NCI-H1694 (cell line): ENCODE data around the gene CACNA1G.
A peak's percentile ranks its signal among the peaks of the same experiment; 100 is the strongest.

Experiments used
- DNase-seq: peaks from one replicate; lab custom pipeline; 2025; lab: John Stamatoyannopoulos, UW

CACNA1G gene

DNA sequence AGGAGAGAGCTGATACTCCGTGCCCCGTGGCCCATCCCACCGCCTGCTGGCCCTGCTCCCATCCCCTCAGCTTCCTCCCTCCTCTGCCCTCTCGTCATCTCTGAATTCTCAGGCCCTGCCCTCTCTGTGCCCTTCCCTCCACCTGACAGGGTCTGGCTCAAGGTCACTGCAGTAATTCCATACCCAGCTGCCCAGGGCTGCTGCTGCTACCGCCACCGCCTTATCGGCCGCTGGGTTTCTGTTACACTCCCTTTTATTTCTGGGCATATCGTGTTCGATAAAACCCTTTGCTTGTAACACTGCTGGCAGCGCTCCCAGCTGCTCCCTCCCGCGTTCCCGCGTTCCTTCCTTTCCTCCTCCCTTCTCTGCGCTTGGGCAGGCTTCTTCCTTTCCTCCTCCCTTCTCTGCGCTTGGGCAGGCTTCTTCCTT is 26.8 kb upstream of the CACNA1G start:
- no peak for DNase-seq

DNA sequence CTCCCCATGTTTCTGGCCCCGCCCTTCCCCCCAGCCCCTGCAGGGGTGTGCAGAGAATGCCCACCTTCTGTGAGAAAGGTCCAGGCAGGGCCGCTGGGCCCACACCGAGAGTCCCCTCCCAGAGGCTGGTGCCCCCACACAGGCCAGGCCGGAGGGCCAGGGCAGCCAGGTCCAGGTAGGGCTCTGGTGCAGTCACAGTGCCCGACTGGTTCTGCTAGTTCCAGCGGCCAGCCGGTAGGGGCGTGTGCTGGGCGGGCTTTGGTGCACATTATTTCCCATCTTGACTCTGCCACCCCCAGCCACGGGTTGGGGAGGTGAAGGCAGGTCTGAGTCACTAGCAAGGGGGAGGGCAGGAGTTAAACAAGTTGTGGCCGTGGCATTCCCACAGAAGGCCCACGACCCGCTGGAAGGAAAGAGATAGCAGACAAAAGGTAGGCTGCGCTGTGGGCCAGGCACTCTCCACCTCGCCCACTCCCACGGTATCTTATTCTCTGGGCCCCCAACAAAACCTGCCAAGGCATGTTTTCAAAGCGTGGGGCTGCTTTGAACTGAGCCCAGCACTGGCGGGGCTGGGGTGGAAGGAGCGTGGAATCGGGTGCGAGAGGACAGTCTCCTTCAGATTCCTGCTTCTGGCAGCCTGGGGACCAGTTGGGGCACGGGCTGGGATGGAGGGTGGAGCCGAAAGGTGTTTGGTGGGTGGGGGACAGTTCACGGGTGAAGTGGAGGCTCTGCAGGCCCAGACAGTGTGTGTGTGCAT is 26.1 kb upstream of the CACNA1G start:
- DNase-seq: no peak

DNA sequence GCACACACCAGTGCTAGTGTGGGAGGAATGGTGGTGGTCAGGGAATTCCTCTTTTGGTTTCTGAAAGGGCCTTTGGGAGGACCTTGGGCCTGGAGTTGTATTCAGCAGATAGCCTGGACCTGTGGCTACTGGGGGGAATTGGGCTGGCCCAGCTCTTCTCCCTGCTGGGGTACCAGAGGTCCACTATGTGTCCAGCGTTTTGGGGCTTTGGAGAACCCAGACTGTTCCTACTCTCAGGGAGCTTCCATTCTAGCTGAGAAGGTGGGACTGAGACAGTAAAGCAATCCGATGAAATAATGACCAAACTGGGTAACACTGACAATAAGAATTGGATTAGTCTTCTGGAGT is 25.6 kb upstream of the CACNA1G start:
- no peak for DNase-seq

DNA sequence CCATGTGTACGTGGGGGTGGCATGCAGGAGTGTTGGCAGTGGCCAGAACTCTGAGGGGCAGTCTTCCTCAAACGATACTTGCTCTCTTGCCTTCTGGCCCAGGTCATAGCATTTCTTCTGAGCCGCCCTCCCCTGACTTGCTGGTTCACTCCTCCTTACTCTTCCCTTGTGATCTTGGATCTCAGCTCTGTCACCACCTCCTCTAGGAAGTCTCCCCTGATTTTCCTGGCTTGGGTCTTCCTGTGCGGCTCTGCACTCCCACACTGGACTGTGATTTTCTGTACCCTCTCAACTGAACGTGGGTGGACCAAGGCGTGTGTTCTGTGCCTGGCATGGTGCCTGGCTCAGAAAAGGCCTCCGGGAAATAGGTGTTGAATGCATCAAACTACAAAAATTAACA is 25.1 kb upstream of the CACNA1G start:
- DNase-seq: no peak

DNA sequence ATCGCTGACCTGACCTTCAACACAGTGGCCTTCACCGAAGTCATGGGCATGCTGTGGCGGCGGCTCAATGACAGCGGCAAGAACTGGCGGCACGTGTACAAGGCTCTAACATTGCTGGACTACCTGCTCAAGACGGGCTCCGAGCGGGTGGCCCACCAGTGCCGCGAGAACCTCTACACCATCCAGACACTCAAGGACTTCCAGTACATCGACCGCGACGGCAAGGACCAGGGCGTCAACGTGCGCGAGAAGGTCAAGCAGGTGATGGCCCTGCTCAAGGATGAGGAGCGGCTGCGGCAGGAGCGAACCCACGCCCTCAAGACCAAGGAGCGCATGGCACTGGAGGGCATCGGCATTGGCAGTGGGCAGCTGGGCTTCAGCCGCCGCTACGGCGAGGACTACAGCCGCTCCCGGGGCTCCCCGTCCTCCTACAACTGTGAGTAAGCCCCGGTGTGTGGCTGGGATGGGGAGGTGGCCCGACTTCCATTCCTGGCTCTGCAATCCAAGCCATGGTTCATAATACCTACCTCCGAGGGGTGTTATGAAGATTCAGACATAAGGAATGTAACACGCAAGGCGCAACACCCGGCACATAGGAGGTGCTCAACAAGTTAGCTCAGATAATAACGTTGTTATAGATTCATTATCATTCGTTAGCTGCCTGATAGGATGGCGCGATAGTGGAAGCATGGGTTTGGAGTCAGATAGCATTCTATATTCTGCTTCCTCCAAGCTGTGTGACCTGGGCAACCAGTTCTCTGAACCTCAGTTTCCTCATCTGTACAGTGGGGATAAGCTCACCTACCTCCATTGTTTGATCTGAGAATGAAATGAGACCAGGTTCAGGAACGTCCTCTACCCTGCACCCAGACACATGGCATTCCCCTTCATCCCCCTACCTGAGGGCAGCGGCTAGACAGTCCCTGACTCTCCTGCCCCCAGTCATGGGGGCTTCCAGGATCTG is 23.6 kb upstream of the CACNA1G start:
- DNase-seq: no peak

DNA sequence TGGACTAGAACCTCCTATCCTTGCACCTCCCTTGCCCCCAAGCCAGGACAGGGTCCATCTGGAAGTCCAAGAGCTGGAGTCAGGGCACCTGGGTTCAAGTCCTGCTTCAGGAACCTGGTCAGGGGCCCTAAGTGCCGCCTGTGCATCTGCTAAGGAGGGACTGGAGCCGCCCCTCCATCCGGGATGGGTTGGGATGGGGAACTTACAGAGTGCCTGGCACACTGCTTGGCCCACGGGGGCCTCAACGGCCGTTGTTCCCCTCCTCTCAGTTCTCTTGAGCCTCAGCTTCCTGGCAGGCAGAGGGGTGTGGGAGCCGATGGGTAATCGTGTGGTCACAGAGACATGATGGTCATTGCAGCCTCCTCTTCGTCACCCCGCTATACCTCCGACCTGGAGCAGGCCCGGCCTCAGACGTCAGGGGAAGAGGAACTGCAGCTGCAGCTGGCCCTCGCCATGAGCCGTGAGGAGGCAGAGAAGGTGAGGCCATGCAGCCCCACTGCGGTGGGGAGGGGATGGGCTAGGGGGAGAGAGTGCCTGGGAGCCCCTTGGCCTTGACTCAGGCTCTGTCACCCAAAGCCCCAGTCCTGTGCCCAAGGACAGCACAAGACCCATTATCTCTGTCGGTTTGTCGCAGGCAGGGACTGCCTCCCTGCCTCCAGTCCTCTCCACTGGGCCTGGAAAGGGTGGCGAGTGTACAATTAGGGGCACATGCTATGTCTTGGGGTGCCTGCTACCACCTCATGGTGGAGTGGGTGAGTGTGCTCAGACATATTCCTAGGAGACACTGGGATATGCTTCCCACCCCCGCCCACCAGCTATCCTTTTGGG is 22.6 kb upstream of the CACNA1G start:
- no peak for DNase-seq

DNA sequence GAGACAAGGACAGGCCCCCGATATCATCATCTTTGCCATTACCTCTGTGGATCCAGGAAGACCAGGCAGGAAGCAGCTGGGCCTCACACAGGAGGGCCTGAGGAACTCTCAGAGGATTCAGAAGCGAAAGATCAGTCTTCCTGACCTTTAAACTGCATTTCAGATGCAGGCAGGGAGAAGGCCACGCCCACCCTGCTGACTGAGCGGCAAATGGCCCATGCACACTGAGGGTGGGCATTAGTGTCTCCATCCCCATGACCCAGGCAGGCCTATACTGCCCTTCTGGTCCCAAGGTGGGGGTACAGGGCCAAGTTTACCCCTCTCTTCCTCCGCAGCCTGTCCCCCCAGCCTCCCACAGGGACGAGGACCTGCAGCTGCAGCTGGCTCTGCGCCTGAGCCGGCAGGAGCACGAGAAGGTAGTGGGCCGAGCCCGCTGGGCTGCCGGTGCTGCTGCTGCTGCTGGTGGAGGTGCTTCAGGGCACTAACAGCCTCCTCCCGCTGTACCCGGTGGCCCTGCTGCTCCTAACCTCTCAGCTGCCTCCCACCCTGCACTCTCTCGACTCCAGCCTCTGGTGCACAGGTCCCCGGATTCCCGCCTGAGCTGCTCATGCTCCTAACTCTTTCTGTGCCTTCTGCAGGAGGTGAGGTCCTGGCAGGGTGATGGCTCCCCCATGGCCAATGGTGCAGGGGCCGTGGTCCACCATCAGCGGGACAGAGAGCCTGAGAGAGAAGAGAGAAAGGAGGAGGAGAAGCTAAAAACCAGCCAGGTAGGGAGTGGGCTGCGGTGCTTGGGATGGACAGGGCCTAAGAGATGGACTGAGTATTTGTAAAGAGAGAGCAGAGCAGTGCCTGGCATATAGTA is 21.7 kb upstream of the CACNA1G start:
- no peak for DNase-seq

DNA sequence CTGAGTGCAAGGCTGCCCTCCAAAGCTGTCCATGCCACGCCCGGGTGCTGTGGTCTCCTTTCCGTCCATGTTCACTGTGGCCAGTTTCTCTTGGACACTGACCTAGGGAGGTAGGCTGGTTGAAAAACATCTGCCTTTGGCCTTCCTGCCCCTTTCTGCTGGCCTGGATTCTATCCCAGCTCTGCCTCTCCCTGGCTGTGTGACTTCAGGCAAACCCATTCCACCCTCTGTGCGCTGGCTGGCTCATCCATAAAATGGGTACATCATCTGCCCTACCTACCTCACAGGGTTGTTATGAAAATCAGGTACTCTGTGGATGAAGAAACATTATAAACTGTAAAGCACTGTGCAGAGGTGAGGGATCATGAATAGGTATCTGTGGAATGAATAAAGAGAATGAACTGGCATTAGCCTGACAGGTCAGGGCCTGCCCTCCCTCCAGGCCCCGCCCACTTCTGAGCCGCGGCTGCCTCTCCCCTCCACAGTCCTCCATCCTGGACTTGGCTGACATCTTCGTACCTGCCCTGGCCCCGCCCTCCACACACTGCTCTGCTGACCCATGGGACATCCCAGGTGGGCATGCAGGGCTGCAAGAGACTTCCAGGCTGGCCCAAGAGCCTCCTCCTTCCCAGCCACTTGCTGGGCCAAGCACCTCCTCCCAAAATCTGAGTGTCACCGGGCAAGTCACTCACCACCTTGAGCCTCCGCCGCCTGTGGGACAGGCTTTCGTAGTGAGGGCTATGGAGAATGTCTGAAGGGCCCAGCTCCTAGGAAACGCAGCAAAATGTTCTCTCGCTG is 20.6 kb upstream of the CACNA1G start:
- no peak for DNase-seq

DNA sequence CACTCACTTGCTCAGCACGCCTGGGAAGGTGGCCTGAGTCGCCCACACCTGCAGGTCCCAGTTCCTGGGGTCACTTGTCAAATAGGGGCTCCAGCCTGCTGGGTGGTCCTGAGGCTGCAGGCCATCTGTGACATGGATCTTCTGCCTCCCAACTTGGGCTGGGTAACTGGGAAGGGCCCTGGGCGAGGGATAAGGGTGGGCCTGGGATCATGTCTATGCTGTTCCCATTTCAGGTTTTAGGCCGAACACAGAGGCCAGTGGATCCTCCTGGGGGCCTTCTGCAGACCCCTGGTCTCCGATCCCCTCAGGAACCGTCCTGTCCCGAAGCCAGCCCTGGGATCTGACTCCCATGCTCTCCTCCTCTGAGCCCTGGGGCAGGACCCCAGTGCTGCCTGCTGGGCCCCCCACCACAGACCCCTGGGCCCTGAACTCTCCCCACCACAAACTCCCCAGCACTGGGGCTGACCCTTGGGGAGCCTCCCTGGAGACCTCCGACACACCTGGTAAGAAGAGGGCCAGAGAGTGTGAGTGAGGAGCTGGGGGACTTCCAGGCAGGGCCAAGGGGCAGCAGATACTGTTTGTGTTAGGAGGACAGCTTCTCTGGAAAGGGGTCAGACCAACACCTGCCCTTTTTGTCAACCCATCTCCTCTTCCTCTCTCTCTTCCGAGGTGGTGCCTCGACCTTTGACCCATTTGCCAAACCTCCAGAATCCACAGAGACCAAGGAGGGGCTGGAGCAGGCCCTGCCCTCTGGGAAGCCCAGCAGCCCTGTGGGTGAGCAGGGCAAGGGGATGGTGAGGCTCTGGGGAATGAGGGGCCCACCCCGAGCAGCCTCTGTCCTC is 19.7 kb upstream of the CACNA1G start:
- no peak for DNase-seq

DNA sequence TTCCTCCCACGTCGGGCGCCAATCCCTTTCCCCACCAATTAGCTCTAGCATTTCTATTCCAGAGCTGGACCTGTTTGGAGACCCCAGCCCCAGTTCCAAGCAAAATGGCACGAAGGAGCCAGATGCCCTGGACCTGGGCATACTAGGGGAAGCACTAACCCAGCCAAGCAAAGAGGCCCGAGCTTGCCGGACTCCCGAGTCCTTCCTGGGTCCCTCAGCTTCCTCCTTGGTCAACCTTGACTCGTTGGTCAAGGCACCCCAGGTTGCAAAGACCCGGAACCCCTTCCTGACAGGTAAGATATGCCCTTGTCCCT is 19.2 kb upstream of the CACNA1G start:
- DNase-seq: no peak

DNA sequence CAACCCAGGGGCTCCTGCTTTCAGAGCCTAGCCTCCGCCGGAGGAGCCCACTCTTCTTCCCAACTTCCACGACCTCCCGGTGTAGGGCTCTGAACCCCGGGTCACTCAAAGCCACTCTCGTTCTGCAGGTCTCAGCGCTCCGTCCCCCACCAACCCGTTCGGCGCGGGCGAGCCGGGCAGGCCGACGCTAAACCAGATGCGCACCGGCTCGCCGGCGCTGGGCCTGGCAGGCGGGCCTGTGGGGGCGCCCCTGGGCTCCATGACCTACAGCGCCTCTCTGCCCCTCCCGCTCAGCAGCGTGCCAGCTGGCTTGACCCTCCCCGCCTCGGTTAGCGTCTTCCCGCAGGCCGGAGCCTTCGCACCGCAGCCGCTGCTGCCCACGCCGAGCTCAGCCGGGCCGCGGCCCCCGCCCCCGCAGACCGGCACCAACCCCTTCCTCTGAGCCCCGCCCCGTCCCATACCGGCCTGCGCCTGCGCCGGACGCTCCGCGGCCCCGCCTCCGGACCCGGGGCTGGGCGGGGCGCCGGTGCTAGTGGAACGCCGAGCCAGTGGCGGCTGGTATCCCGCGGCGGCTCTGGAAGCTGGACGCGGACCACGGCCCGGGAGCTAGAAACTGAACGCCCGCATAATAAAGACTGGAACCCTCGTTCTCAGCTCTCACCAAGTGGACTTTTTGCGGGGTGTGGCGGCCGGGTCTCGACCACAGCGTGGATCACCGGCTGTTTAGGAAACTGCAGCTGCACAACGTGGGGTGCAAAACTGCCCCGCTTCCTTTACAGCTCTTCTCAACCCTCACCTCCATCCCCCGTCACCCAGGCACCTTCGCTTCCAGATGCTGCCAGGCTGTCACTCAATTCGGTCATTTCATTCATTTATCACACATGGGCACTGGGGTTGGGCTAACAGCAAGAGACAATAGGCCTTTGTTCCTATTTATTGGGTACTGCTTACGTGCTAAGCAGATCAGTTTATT is 18.5 kb upstream of the CACNA1G start:
- DNase-seq: peak; percentile 19

DNA sequence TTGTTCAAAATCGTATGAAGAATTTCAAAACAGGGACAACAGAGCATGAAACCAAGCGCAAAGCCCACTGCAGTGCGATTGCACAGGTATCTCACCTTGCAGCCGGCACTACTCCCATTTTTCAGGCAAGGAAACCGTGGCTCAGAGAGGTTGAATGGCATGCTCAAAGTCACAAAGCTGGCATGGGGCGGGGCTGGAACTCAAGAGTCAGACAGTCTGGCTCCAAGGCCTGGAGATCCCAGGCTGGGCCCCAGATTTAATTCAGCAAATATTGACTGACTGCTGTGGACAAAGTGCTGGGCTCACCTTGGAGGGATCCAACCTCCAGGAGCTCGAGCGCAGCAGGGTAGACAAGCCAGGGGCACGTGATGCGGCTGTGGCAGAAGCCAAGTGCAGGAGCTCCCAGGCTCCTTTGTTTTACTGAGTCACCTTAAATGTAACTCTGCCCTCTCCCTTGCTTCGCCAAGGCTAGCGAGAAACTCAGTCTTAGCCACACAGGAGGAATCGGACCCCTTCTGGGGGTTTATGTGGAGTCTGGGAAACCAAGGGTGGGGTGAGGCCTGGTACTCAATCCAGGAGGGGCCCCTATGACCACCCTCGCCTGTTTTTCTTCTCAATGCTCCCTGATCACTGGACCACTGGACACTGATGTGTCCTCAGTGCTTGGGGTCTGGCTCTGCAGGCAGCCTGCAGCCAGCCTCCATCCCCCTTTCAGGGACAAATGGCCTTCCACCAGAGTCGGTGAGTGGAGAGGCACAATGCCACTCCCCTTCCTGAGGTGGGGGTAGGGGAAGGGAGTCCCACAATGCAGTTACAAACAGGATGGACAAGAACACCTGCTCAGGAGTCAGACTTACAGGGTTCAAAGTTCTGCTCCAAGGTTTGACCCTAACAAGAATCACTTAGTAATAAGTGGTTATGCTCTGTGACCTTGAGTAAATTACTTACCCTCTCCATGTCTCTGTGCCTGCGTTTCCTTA is 17.4 kb upstream of the CACNA1G start:
- DNase-seq: no peak

DNA sequence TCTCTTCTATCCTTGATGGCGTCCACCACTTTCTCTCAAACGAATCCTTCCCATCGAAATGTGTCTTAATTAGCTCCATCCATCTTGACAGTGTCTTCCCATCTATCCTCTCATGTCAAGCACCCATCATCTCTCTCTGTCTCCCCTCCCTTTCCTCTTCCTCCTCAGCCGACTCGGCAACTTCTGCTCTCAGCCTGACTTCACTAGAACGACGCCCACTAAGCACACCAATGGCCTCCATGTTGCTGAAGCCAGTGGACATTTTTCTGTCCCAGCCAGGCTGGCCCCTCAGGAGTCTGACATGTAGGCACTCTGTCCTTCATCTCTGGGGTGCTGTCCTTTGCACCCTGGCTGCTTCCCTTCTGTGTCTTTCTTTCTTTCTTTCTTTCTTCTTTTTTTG is 16.0 kb upstream of the CACNA1G start:
- DNase-seq: no peak

DNA sequence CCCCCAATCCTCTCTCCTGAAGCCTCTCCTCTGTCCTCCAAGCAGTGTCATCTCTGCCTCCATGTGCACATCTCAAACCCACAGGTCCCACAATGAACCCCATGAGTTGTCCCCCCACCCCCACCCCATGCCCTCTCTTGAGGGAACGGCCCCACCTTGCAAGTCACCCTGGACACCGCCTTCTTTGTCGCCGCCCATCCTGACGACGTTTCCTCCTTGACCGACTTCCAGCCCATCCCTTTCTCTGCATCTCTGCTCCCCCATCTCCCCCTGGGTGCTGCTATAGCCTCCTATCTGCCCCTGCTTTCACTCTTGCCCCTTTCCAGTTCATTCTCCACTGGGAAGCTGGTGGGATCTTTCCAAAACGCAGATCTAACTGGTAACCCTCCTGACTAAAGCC is 15.2 kb upstream of the CACNA1G start:
- DNase-seq: no peak

DNA sequence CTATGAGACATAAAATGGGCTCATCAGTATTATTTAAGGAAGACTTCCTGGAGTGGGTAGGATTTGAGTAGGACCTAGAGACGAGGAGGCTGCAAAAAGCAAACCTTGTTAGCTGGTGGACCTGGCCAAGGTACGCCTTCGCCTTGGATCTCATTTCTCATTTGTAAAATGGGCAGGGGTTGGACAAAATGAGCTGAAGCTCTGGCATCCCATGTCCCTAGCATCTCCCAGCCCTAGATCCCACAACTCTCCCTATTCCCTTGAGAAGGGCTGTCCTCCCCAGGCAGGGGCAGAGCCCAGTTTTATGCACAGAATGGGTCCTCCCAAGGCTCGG is 13.8 kb upstream of the CACNA1G start:
- DNase-seq: no peak

DNA sequence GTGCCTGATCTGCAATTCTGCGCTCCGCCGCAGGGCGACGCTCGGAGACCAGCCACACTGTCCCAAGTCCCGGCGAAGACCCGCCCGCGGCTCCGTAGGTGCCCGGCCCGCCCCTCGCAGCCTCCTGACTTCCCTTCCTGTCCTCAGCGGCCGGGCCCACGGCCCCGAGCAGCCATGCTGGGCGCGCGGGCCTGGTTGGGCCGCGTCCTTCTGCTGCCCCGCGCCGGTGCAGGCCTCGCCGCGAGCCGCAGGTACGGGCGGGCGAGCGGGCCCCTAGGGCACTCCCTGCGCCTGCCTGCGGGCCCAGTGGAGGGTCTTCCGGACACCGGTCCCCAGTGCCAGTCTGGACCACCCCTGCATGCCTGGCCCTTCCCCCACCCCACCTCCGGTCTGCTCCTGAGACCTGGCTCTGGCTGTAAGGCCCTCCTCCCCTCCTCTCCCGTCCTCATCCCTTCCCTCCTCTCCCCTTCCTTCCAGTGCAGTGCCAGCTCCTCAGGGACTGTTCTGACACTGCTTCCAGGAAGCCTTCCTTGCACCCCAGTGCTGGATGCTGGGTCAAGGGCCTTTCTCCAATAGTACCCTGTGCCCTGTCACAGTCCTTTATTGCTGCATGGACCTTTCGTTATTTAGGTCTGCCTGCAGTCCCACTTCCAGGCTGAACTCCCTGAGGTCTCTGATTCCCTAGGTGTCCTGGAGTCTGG is 13.3 kb upstream of the CACNA1G start, which contains the start of gene SPATA20:
Gene SPATA20, plus strand, starts transcription at position 140 of the 701 bp plus-strand sequence. Its CDS starts 35 bp downstream, at position 175.
- DNase-seq: peak; percentile 84

DNA sequence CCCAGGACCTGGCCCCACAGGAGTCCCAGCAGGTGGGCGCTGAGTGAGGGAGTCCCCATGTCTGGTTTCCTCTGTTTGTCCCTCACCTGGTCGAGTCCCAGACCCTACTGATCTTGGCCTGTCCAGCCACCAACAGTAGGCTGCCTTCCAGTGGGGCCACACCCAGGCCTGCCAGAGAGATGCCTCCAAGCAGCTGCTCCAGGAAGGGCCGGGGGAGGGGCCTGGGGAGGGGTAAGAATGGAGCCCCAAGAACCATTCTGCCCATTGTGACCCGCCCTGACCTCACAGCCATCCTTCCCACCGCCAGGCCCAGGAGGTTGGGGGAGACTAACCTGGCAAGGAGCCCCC is 12.8 kb upstream of the CACNA1G start:
- no peak for DNase-seq
